K562 (cell line): ENCODE results near the gene SLC48A1. TPM values are rescaled to one million over a fixed set of nuclear protein-coding genes. Genes with fewer than 3 reads are reported as not detected.

Experiments used
- ATF1 ChIP-seq, 2 experiments: fragments of 450-650 bp in 1 of 2; IDR thresholded peaks; 2 replicates each; pipeline ENCODE4 v1.6.1; 2016; ENCODE audit warnings: missing compliant biosample characterization in 1 of 2, missing genetic modification characterization in 1 of 2
- BRD9 ChIP-seq: fragments of 450-650 bp; IDR thresholded peaks from 2 replicates; pipeline ENCODE4 v1.6.1; 2018; ENCODE audit warnings: low read depth; ENCODE audit not compliant: partially characterized antibody
- CREM ChIP-seq: IDR thresholded peaks from 2 replicates; pipeline ENCODE4 v1.6.1; 2014; ENCODE audit warnings: antibody characterized with exemption, low read depth
- DIDO1 ChIP-seq: fragments of 450-650 bp; IDR thresholded peaks from 2 replicates; pipeline ENCODE4 v1.6.1; 2016; ENCODE audit warnings: low read depth, missing biosample characterization, missing genetic modification characterization
- DNMT1 ChIP-seq: fragments of 450-650 bp; IDR thresholded peaks from 2 replicates; pipeline ENCODE4 v1.6.1; 2016; ENCODE audit warnings: antibody characterized with exemption, mild to moderate bottlenecking
- DPF2 ChIP-seq: fragments of 450-650 bp; IDR thresholded peaks from 2 replicates; pipeline ENCODE4 v1.6.1; 2016
- EWSR1 ChIP-seq: fragments of 450-650 bp; IDR thresholded peaks from 2 replicates; pipeline ENCODE4 v1.6.1; 2018; ENCODE audit warnings: borderline replicate concordance, mild to moderate bottlenecking, low read depth, moderate library complexity; ENCODE audit not compliant: partially characterized antibody
- L3MBTL2 ChIP-seq: fragments of 450-650 bp; IDR thresholded peaks from 2 replicates; pipeline ENCODE4 v1.6.1; 2016; ENCODE audit warnings: mild to moderate bottlenecking, moderate library complexity
- MCM3 ChIP-seq: fragments of 450-650 bp; IDR thresholded peaks from 2 replicates; pipeline ENCODE4 v1.6.1; 2016
- MTA1 ChIP-seq: fragments of 450-650 bp; IDR thresholded peaks from 2 replicates; pipeline ENCODE4 v1.6.1; 2017; ENCODE audit warnings: borderline replicate concordance
- MTA3 ChIP-seq: fragments of 450-650 bp; formaldehyde crosslinking; IDR thresholded peaks from 2 replicates; pipeline ENCODE4 v1.6.1; 2017; ENCODE audit warnings: mild to moderate bottlenecking, borderline replicate concordance
- NFXL1 ChIP-seq: fragments of 450-650 bp; formaldehyde crosslinking; IDR thresholded peaks from 2 replicates; pipeline ENCODE4 v1.4.0; 2021; ENCODE audit warnings: mild to moderate bottlenecking
- PHF21A ChIP-seq: fragments of 450-650 bp; IDR thresholded peaks from 2 replicates; pipeline ENCODE4 v1.6.1; 2017; ENCODE audit warnings: low read depth, borderline replicate concordance
- RAD21 ChIP-seq, 2 experiments: fragments of 250-450 bp in 1 of 2; fragments of 450-650 bp in 1 of 2; sonication (Bioruptor Pico) in 1 of 2; formaldehyde crosslinking in 1 of 2; IDR thresholded peaks in 1 of 2; conservative IDR thresholded peaks in 1 of 2; 2 replicates each; pipeline versions ENCODE4 v1.4.0 to v1.8.0; 2020 to 2022; ENCODE audit warnings: mild to moderate bottlenecking in 2 of 2, moderate library complexity in 1 of 2
- RBFOX2 ChIP-seq: fragments of 200-400 bp; formaldehyde crosslinking; IDR thresholded peaks from 2 replicates; pipeline ENCODE4 v1.6.1; 2017; ENCODE audit warnings: low read depth, mild to moderate bottlenecking, low read length, moderate library complexity
- TFAM ChIP-seq: fragments of 250-450 bp; sonication (Bioruptor Pico); conservative IDR thresholded peaks from 2 replicates; pipeline ENCODE4 v1.5.0; 2021; ENCODE audit warnings: mild to moderate bottlenecking, moderate library complexity
- TSC22D4 ChIP-seq: fragments of 450-650 bp; IDR thresholded peaks from 2 replicates; pipeline ENCODE4 v1.6.1; 2016; ENCODE audit warnings: missing genetic modification characterization, missing biosample characterization, control low read depth
- YY1 ChIP-seq, 3 experiments: IDR thresholded peaks; 2 replicates each; pipeline ENCODE4 v1.6.1; 2011; ENCODE audit warnings: low read length in 2 of 3, mild to moderate bottlenecking in 2 of 3, moderate library complexity in 2 of 3, borderline replicate concordance in 1 of 3, control low read depth in 1 of 3, low read depth in 1 of 3; ENCODE audit not compliant: insufficient read depth in 3 of 3, insufficient replicate concordance in 2 of 3, control insufficient read depth in 1 of 3, insufficient read length in 1 of 3; ENCODE audit errors: extremely low read depth in 1 of 3
- ZBTB17 ChIP-seq: fragments of 450-650 bp; formaldehyde crosslinking; IDR thresholded peaks from 2 replicates; pipeline ENCODE4 v1.4.0; 2020; ENCODE audit warnings: mild to moderate bottlenecking
- ZFX ChIP-seq: sonication (generic); formaldehyde crosslinking; IDR thresholded peaks from 2 replicates; pipeline ENCODE4 v1.8.0; 2022; ENCODE audit warnings: mild to moderate bottlenecking, missing genetic modification reagents, moderate library complexity
- ZNF23 ChIP-seq: fragments of 250-450 bp; sonication (Bioruptor Pico); IDR thresholded peaks from 2 replicates; pipeline ENCODE4 v1.4.0; 2020; ENCODE audit warnings: mild to moderate bottlenecking
- ZNF717 ChIP-seq: fragments of 250-450 bp; sonication (Bioruptor Pico); IDR thresholded peaks from 2 replicates; pipeline ENCODE4 v1.5.0; 2021
- ZNF76 ChIP-seq: fragments of 250-450 bp; sonication (Bioruptor Pico); IDR thresholded peaks from 2 replicates; pipeline ENCODE4 v1.4.0; 2020; ENCODE audit warnings: mild to moderate bottlenecking, moderate library complexity, borderline replicate concordance
- ZNF766 ChIP-seq: fragments of 200-800 bp; sonication (Bioruptor generic); conservative IDR thresholded peaks from 2 replicates; pipeline ENCODE4 v1.6.1; 2016; ENCODE audit warnings: missing genetic modification characterization, missing compliant biosample characterization
- ZNF785 ChIP-seq: fragments of 250-450 bp; sonication (Bioruptor Pico); IDR thresholded peaks from 2 replicates; pipeline ENCODE4 v1.4.0; 2020; ENCODE audit warnings: mild to moderate bottlenecking
- ZSCAN32 ChIP-seq: fragments of 450-650 bp; formaldehyde crosslinking; IDR thresholded peaks from 2 replicates; pipeline ENCODE4 v1.4.0; 2020; ENCODE audit warnings: mild to moderate bottlenecking, moderate library complexity
- polyA plus RNA-seq, 8 experiments: library from polyadenylated mRNA; depleted of rRNA in 4 of 8; stranded (reverse) in 5 of 8; unstranded in 3 of 8; fragments of >200 nt; fragmentation: Nextera tagmentation in 2 of 8; fragmentation: Illumina TruSeq in 1 of 8; extraction: Ambion mirVana in 2 of 8; extraction: Trizol in 1 of 8; gene quantifications; 2 replicates each; pipeline versions ENCODE4 v1.2.1 to v1.2.3, GENCODE V29; 2011 to 2014; ENCODE audit warnings: inconsistent platforms in 1 of 8, missing spikeins in 1 of 8
- total RNA-seq, 7 experiments: library from RNA; depleted of rRNA in 6 of 7; stranded (reverse); fragments of >200 nt in 6 of 7; fragmentation: Illumina TruSeq in 2 of 7; extraction: Trizol in 2 of 7; gene quantifications; 2 replicates each; pipeline versions ENCODE4 v1.2.1 to v1.2.3, GENCODE V29; 2011 to 2021; ENCODE audit warnings: low replicate concordance in 1 of 7
- TF ChIP-seq, protein P1 (sequence below), 2 experiments: fragments of 450-650 bp; conservative IDR thresholded peaks; 2 replicates each; pipeline ENCODE4 v1.6.1; 2017; ENCODE audit warnings: mild to moderate bottlenecking in 2 of 2, moderate library complexity in 2 of 2
- TF ChIP-seq, protein P2 (sequence below): fragments of 250-450 bp; sonication (Bioruptor Pico); IDR thresholded peaks from 2 replicates; pipeline ENCODE4 v1.4.0; 2020; ENCODE audit warnings: mild to moderate bottlenecking, moderate library complexity

SLC48A1 gene
- total and polyA plus RNA-seq, 9 of the 15 experiments (the other 6 are each of a cell fraction or from before 2014, with no cell fraction given) = 10.7 to 37.5 (median 18.7) TPM

DNA sequence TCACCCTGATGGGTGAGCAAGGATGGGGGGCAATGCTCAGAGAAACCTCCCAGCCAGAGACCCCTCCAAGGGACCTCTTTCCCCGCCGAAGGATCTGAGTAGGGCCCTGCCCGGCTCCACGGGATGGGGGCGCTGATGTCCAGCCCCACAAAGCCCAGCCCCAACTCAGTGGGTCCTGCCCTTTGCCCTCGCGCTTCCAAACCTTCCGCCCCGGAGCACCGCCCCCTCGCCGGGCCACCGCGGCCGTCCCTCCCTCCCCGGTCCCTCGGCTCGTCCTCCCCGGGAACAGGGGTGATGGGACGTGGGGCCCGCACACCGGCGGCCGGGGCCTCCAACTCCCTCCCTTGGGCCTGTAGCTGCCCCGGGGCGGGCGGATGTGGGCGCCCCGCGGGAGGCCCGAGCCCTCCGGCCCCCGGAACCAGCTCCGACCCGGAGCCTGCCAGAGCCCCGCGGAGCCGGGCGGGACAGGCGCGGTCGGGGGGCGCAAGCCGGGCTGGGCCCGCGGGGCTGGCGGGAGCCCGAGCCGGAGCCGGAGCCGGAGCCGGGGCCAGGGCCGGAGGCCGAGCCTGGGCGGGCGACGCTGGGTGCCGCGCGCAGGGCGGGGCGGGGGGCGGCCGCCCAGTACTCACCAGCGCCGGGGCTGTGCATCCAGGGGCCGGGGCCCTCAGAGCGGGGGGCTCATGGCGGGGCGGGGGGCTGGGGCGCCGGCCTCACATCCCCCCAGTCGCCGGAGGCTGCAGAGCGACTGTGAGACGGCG is 46.3 kb downstream of the SLC48A1 start (continued):
- TF ChIP-seq MTA3 = peak; percentile 66; the same call in 1 of the 2 replicates
- TF ChIP-seq L3MBTL2 = no peak
- no peak for TF ChIP-seq EWSR1
- TF ChIP-seq ZSCAN32 (CRISPR knock-in tag) = no peak
- TF ChIP-seq, protein P1, sequence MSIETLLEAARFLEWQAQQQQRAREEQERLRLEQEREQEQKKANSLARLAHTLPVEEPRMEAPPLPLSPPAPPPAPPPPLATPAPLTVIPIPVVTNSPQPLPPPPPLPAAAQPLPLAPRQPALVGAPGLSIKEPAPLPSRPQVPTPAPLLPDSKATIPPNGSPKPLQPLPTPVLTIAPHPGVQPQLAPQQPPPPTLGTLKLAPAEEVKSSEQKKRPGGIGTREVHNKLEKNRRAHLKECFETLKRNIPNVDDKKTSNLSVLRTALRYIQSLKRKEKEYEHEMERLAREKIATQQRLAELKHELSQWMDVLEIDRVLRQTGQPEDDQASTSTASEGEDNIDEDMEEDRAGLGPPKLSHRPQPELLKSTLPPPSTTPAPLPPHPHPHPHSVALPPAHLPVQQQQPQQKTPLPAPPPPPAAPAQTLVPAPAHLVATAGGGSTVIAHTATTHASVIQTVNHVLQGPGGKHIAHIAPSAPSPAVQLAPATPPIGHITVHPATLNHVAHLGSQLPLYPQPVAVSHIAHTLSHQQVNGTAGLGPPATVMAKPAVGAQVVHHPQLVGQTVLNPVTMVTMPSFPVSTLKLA (conservative IDR thresholded peaks at IDR 0.05) = no peak; a peak in 2 of 4 replicates
- no peak for TF ChIP-seq ZNF23 (CRISPR knock-in tag)
- no peak for TF ChIP-seq ZNF785 (CRISPR knock-in tag)
- peak; percentile 60 for TF ChIP-seq ZFX (CRISPR knock-in tag)
- TF ChIP-seq ZBTB17 (CRISPR knock-in tag) = no peak
- no peak for TF ChIP-seq DIDO1 (tag)
- no peak for TF ChIP-seq YY1 (IDR thresholded peaks at IDR 0.05; ENCODE audit: borderline replicate concordance in 1 of 3, control insufficient read depth in 1 of 3, extremely low read depth in 1 of 3, insufficient read depth in 3 of 3, insufficient read length in 1 of 3, insufficient replicate concordance in 2 of 3, low read depth in 1 of 3, low read length in 2 of 3)
- no peak for TF ChIP-seq TFAM (CRISPR knock-in tag)
- no peak for TF ChIP-seq MCM3
- no peak for TF ChIP-seq DNMT1
- TF ChIP-seq ZNF76 (CRISPR knock-in tag) = no peak
- TF ChIP-seq MTA1 = no peak
- no peak for TF ChIP-seq PHF21A
- TF ChIP-seq ZNF766 (CRISPR knock-in tag) = 0 out of 2 replicates have a peak, but pooled peaks have one; percentile 0
- no peak for TF ChIP-seq NFXL1
- peak; percentile 57 for TF ChIP-seq RBFOX2
- TF ChIP-seq BRD9 = no peak
- TF ChIP-seq, protein P2, sequence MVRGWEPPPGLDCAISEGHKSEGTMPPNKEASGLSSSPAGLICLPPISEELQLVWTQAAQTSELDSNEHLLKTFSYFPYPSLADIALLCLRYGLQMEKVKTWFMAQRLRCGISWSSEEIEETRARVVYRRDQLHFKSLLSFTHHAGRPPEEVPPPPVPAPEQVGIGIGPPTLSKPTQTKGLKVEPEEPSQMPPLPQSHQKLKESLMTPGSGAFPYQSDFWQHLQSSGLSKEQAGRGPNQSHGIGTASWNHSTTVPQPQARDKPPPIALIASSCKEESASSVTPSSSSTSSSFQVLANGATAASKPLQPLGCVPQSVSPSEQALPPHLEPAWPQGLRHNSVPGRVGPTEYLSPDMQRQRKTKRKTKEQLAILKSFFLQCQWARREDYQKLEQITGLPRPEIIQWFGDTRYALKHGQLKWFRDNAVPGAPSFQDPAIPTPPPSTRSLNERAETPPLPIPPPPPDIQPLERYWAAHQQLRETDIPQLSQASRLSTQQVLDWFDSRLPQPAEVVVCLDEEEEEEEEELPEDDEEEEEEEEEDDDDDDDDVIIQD (CRISPR knock-in tag) = no peak
- TF ChIP-seq ZNF717 (CRISPR knock-in tag) = no peak
- no peak for TF ChIP-seq ATF1 (CRISPR knock-in tag; IDR thresholded peaks at IDR 0.05)
- TF ChIP-seq ATF1 (tag; IDR thresholded peaks at IDR 0.05) = no peak
- peak; percentile 31; the same call in 1 of the 2 replicates for TF ChIP-seq CREM
- TF ChIP-seq RAD21 (CRISPR knock-in tag; conservative IDR thresholded peaks at IDR 0.05 in 1 of 2, IDR thresholded peaks at IDR 0.05 in 1 of 2) = peak; percentile 72 to 75
- TF ChIP-seq TSC22D4 (tag) = no peak
- TF ChIP-seq DPF2 = no peak
